Upper lobe of left lung (tissue), 4 donors: ENCODE results near the gene ICE1.

Experiments
- POLR2AphosphoS5 ChIP-seq, 2 donors: sonication (generic); formaldehyde crosslinking; IDR thresholded peaks; one replicate each; pipeline ENCODE4 v1.5.1; 2017; ENCODE audit warnings: antibody characterized with exemption in 2 of 2
- TF ChIP-seq, protein P1 (sequence below), 6 experiments: fragments of 450-650 bp in 4 of 6; fragments of 200-600 bp in 2 of 6; sonication (generic) in 2 of 6; IDR thresholded peaks; one replicate each; pipeline ENCODE4 v1.5.1; 2016 to 2019; ENCODE audit warnings: antibody characterized with exemption in 6 of 6

DNA sequence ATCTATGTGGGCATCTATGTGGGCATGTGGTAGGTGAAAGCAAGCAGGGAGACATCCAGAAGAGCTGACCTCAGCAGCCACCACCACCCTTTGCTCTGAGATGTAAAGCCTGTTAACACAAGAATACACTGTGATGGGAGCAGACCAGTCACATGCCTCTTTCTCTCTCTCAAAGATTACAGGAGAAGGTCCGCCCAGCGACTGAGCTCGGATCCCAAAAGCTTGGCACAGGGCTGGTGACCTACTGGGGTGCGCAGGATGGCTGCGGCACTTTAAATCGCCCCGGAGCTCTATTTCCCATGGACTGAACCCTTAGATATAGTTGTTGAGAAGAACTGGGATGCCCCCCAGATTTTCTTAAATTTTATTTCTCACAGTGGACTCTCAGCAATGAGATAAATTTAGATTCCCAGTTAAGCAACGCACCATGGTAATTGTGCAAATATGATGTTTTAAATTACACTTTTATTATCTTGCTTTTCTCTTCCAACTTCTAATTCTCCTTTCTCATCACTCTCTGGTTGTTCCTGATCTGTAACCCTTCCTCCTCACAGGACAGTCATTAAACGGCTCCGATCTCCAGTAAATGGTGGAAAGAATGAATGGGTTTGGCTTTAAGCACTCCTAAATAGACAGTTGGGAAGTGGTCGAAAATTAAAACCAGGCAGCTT lies 37.7 kb upstream of the ICE1 start:
- TF ChIP-seq, protein P1, sequence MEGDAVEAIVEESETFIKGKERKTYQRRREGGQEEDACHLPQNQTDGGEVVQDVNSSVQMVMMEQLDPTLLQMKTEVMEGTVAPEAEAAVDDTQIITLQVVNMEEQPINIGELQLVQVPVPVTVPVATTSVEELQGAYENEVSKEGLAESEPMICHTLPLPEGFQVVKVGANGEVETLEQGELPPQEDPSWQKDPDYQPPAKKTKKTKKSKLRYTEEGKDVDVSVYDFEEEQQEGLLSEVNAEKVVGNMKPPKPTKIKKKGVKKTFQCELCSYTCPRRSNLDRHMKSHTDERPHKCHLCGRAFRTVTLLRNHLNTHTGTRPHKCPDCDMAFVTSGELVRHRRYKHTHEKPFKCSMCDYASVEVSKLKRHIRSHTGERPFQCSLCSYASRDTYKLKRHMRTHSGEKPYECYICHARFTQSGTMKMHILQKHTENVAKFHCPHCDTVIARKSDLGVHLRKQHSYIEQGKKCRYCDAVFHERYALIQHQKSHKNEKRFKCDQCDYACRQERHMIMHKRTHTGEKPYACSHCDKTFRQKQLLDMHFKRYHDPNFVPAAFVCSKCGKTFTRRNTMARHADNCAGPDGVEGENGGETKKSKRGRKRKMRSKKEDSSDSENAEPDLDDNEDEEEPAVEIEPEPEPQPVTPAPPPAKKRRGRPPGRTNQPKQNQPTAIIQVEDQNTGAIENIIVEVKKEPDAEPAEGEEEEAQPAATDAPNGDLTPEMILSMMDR (IDR thresholded peaks at IDR 0.05): no peak
- no peak for TF ChIP-seq POLR2AphosphoS5 (IDR thresholded peaks at IDR 0.05)
